IMR-90 (cell line): ENCODE measurements around the gene CERT1. TPM values are rescaled to one million over a fixed set of nuclear protein-coding genes. Genes with fewer than 3 reads are reported as not detected.
"Not testable (repeated sequence)": the region's sequence is repeated elsewhere in the genome, so short reads cannot be mapped to it uniquely, and the experiment has no call there.

Experiments used
- ATAC-seq: fragments of 200-7000 bp; cut with Tn5 transposase; 2 replicates; pipeline ENCODE4 v1.9.1; 2020; ENCODE audit warnings: low read depth, mild to moderate bottlenecking, moderate library complexity
- BruUV-seq: library from RNA; stranded (reverse); fragments of 400-500 nt; replicated peaks from 2 replicates; lab custom pipeline; 2021; lab: Mats Ljungman, UMichigan
- CTCF ChIA-PET: fragments of 300-600 bp; formaldehyde crosslinking; extraction: SDS; loops from one replicate; lab custom pipeline; 2021; ENCODE audit warnings: antibody characterized with exemption; lab: Yijun Ruan, JAX
- POLR2A ChIA-PET: fragments of 300-600 bp; sonication (Branson Sonifier 250); formaldehyde crosslinking; loops from one replicate; lab custom pipeline; 2022; ENCODE audit warnings: antibody characterized with exemption; ENCODE audit not compliant: unreplicated experiment; lab: Charles Lee
- DNase-seq: peaks from one replicate; pipeline ENCODE4 v3.0.0; 2013
- H2AFZ ChIP-seq: replicated peaks from 2 replicates; pipeline ENCODE3; 2013; ENCODE audit warnings: low read length, mild to moderate bottlenecking; ENCODE audit not compliant: poor library complexity
- H2AK5ac ChIP-seq: 2 replicates; pipeline ENCODE4 v1.6.1; 2013; ENCODE audit warnings: low read depth, low read length, inconsistent platforms
- H2AK9ac ChIP-seq: replicated peaks from 2 replicates; pipeline ENCODE3; 2013; ENCODE audit warnings: mild to moderate bottlenecking, low read depth, low read length, moderate library complexity; ENCODE audit not compliant: poor library complexity
- H2BK120ac ChIP-seq: 2 replicates; pipeline ENCODE4 v1.6.1; 2013; ENCODE audit warnings: low read depth, low read length, inconsistent platforms
- H2BK15ac ChIP-seq: 3 replicates; pipeline ENCODE4 v1.6.1; 2013; ENCODE audit warnings: low read depth, low read length, inconsistent platforms
- H2BK20ac ChIP-seq: 2 replicates; pipeline ENCODE4 v1.6.1; 2013; ENCODE audit warnings: low read depth, mild to moderate bottlenecking, inconsistent platforms, low read length, moderate library complexity
- H2BK5ac ChIP-seq: 2 replicates; pipeline ENCODE4 v1.6.1; 2013; ENCODE audit warnings: mild to moderate bottlenecking, low read depth, low read length, inconsistent platforms; ENCODE audit not compliant: poor library complexity, severe bottlenecking
- H3K14ac ChIP-seq: replicated peaks from 2 replicates; pipeline ENCODE4 v1.6.1; 2013; ENCODE audit warnings: low read depth, low read length, inconsistent platforms
- H3K18ac ChIP-seq: 2 replicates; pipeline ENCODE4 v1.6.1; 2013; ENCODE audit warnings: low read depth, low read length, control low read depth
- H3K23ac ChIP-seq: 2 replicates; pipeline ENCODE4 v1.6.1; 2013; ENCODE audit warnings: low read depth, low read length, inconsistent platforms
- H3K27ac ChIP-seq: 2 replicates; pipeline ENCODE4 v1.5.1; 2013; ENCODE audit warnings: mild to moderate bottlenecking, control low read depth, low read length; ENCODE audit not compliant: insufficient read depth
- H3K27me3 ChIP-seq: 2 replicates; pipeline ENCODE4 v1.6.1; 2013; ENCODE audit warnings: low read length; ENCODE audit not compliant: control insufficient read depth, insufficient read depth
- H3K36me3 ChIP-seq: 2 replicates; pipeline ENCODE4 v1.6.1; 2013; ENCODE audit warnings: low read length, mixed read lengths; ENCODE audit not compliant: control insufficient read depth, insufficient read depth
- H3K4ac ChIP-seq: 2 replicates; pipeline ENCODE4 v1.6.1; 2013; ENCODE audit warnings: low read depth, low read length, inconsistent platforms
- H3K4me1 ChIP-seq: 2 replicates; pipeline ENCODE4 v1.6.1; 2013; ENCODE audit warnings: low read length, mixed read lengths; ENCODE audit not compliant: control insufficient read depth, insufficient read depth
- H3K4me2 ChIP-seq: 2 replicates; pipeline ENCODE4 v1.6.1; 2013; ENCODE audit warnings: low read depth, mild to moderate bottlenecking, control low read depth, low read length, moderate library complexity
- H3K4me3 ChIP-seq: 2 replicates; pipeline ENCODE4 v1.5.1; 2013; ENCODE audit warnings: low read depth, mild to moderate bottlenecking, control low read depth, low read length, moderate library complexity; ENCODE audit not compliant: insufficient read depth
- H3K56ac ChIP-seq: 2 replicates; pipeline ENCODE4 v1.6.1; 2013; ENCODE audit warnings: low read length, inconsistent platforms; ENCODE audit not compliant: insufficient read depth; ENCODE audit errors: extremely low read depth
- H3K79me1 ChIP-seq, 2 experiments: 2 replicates each; pipeline ENCODE4 v1.6.1; 2013; ENCODE audit warnings: low read length in 2 of 2, inconsistent platforms in 1 of 2, low read depth in 1 of 2
- H3K9ac ChIP-seq: 2 replicates; pipeline ENCODE4 v1.6.1; 2013; ENCODE audit warnings: low read depth, low read length, control low read depth
- H3K9me1 ChIP-seq: 2 replicates; pipeline ENCODE4 v1.6.1; 2013; ENCODE audit warnings: low read length, inconsistent platforms; ENCODE audit not compliant: insufficient read depth
- H3K9me3 ChIP-seq: 2 replicates; pipeline ENCODE4 v1.6.1; 2013; ENCODE audit warnings: low read length; ENCODE audit not compliant: control insufficient read depth, insufficient read depth
- H4K20me1 ChIP-seq: 2 replicates; pipeline ENCODE4 v1.6.1; 2013; ENCODE audit warnings: low read length, inconsistent platforms; ENCODE audit not compliant: insufficient read depth
- H4K5ac ChIP-seq: 2 replicates; pipeline ENCODE4 v1.6.1; 2013; ENCODE audit warnings: mild to moderate bottlenecking, low read depth, low read length, control low read depth
- H4K8ac ChIP-seq, 2 experiments: 2 replicates each; pipeline ENCODE4 v1.6.1; 2013; ENCODE audit warnings: low read depth in 2 of 2, low read length in 2 of 2, control low read depth in 1 of 2, inconsistent platforms in 1 of 2
- H4K91ac ChIP-seq: 2 replicates; pipeline ENCODE4 v1.6.1; 2013; ENCODE audit warnings: low read depth, low read length, inconsistent platforms; ENCODE audit not compliant: insufficient read depth
- WGBS, 2 experiments: methylation state at CpG; one replicate each; pipeline versions ENCODE4 v1.1.5 to v1.1.7; 2013; ENCODE audit warnings: missing lambda C conversion rate in 2 of 2; ENCODE audit not compliant: insufficient read length in 1 of 2; ENCODE audit errors: extremely low coverage in 2 of 2; 5-methylcytosine and 5-hydroxymethylcytosine counted together
- dilution Hi-C: fragments of 300-500 bp; cut with HindIII; formaldehyde crosslinking; loops from one replicate; pipeline ENCODE4 v1.14.3; 2018; ENCODE audit warnings: low sequenced_read_pairs; ENCODE audit not compliant: unreplicated experiment
- in situ Hi-C: fragments of 300-500 bp; cut with MboI; formaldehyde crosslinking; loops from 3 replicates; pipeline ENCODE4 v1.14.3; 2019; ENCODE audit warnings: low sequenced_read_pairs, inconsistent platforms, mixed read lengths
- intact Hi-C: fragments of 100-400 bp; cut with micrococcal nuclease; formaldehyde crosslinking; loops from 2 replicates; pipeline ENCODE4 v1.10.0; 2022
- polyA plus RNA-seq, 3 experiments: library from polyadenylated mRNA; depleted of rRNA; stranded (reverse); fragments of >200 nt; gene quantifications; 2 replicates each; pipeline ENCODE4 v1.2.3, GENCODE V29; 2012; ENCODE audit warnings: low replicate concordance in 1 of 3
- total RNA-seq: library from RNA; depleted of rRNA; stranded (reverse); fragments of >200 nt; gene quantifications from 2 replicates; pipeline ENCODE4 v1.2.3, GENCODE V29; 2012

Gene CERT1
- total and polyA plus RNA-seq, 2 of the 4 experiments (the other 2 are of a cell fraction) = 7.2 TPM

GRCh38 chr5:75498875-75499274 lies 12.6 kb downstream of the CERT1 start:
- H3K36me3 ChIP-seq, in situ Hi-C loops, H4K8ac ChIP-seq, BruUV-seq, H3K27me3 ChIP-seq, H2BK120ac ChIP-seq, ATAC-seq, DNase-seq, H4K91ac ChIP-seq, H3K9me1 ChIP-seq, dilution Hi-C loops, H3K23ac ChIP-seq, H4K5ac ChIP-seq, H3K27ac ChIP-seq, POLR2A ChIA-PET, H2AFZ ChIP-seq, intact Hi-C loops, H3K4me3 ChIP-seq, H2AK5ac ChIP-seq, H2BK5ac ChIP-seq, H3K4me2 ChIP-seq, H3K4me1 ChIP-seq, H3K56ac ChIP-seq, H3K9me3 ChIP-seq, H2AK9ac ChIP-seq, H2BK15ac ChIP-seq, H2BK20ac ChIP-seq, H3K9ac ChIP-seq, H3K18ac ChIP-seq, H3K14ac ChIP-seq, H3K4ac ChIP-seq, CTCF ChIA-PET: not testable (repeated sequence)
- 60% methylated on average over 1 of the region's 1 CpG; no CpG with 5 or more reads in 1 of the 2 experiments for WGBS, 2 experiments
- Histone ChIP-seq H4K20me1 (peaks cover 13% of the 10 kb centered on the region; the same call in 1 of the 2 replicates), H3K79me1 (peaks cover 3 to 51% of the 10 kb centered on the region in 2 experiments)
